Transverse colon (tissue), 4 donors: ENCODE results near the gene NLRC5. TPM values are rescaled to one million over a fixed set of nuclear protein-coding genes. Genes with fewer than 3 reads are reported as not detected.
"Not testable (repeated sequence)": the region's sequence is repeated elsewhere in the genome, so short reads cannot be mapped to it uniquely, and the experiment has no call there.

Experiments
- DNase-seq: peaks from one replicate; pipeline ENCODE4 v3.0.0-alpha.2; 2019
- H3K27ac ChIP-seq, 4 donors: fragments of 200-600 bp; sonication (generic); 2 replicates each; pipeline ENCODE4 v1.5.1; 2016 to 2018; ENCODE audit warnings: inconsistent platforms in 4 of 4
- H3K27me3 ChIP-seq: fragments of 200-600 bp; sonication (generic); 2 replicates; pipeline ENCODE4 v1.5.1; 2017; ENCODE audit warnings: inconsistent platforms
- H3K36me3 ChIP-seq, 4 donors: fragments of 200-600 bp; sonication (generic); 2 replicates each; pipeline ENCODE4 v1.5.1; 2017 to 2019; ENCODE audit warnings: inconsistent platforms in 4 of 4
- H3K4me1 ChIP-seq, 4 donors: fragments of 200-600 bp; sonication (generic); 2 replicates each; pipeline ENCODE4 v1.5.1; 2017 to 2020; ENCODE audit warnings: inconsistent platforms in 4 of 4
- H3K4me3 ChIP-seq, 4 donors: fragments of 200-600 bp; sonication (generic); 1 replicate in 1 of 4; 2 replicates in 3 of 4; pipeline versions ENCODE4 v1.5.1 to v1.6.1; 2017 to 2019; ENCODE audit warnings: inconsistent platforms in 4 of 4
- H3K9me3 ChIP-seq, 2 donors: fragments of 200-600 bp; sonication (generic); 2 replicates each; pipeline ENCODE4 v1.5.1; 2017 to 2019; ENCODE audit warnings: inconsistent platforms in 2 of 2
- EP300 ChIP-seq: sonication (generic); formaldehyde crosslinking; IDR thresholded peaks from one replicate; pipeline ENCODE4 v1.6.1; 2017; ENCODE audit warnings: antibody characterized with exemption, low read depth
- POLR2A ChIP-seq: fragments of 450-650 bp; IDR thresholded peaks from one replicate; pipeline ENCODE4 v1.6.1; 2016; ENCODE audit warnings: antibody characterized with exemption, mild to moderate bottlenecking, moderate library complexity
- POLR2AphosphoS5 ChIP-seq, 3 donors: sonication (generic); formaldehyde crosslinking; IDR thresholded peaks; one replicate each; pipeline ENCODE4 v1.6.1; 2016; ENCODE audit warnings: antibody characterized with exemption in 3 of 3
- whole genome bisulfite sequencing, 2 donors: methylation state at CpG; one replicate each; pipeline ENCODE4 v1.1.5; 2018; ENCODE audit warnings: low coverage in 1 of 2; 5-methylcytosine and 5-hydroxymethylcytosine counted together
- in situ Hi-C, 4 donors: fragments of 200-750 bp; cut with MboI; loops; one replicate each; pipeline versions ENCODE4 v1.15.0 to v1.15.1; 2017; ENCODE audit warnings: low sequenced_read_pairs in 3 of 4, low pct_ligation_motif_present in 1 of 4, low pct_unique_long_range_greater_than_20kb in 1 of 4
- intact Hi-C: fragments of 100-400 bp; cut with DNase I; formaldehyde crosslinking; loops from one replicate; pipeline ENCODE4 v1.15.1; 2023; ENCODE audit warnings: low total_unique reads
- total RNA-seq, 4 donors: library from RNA; depleted of rRNA; stranded (reverse); fragments of >200 nt; gene quantifications; one replicate each; pipeline ENCODE4 v1.1.0, GENCODE V29; 2016
- TF ChIP-seq, protein P1 (sequence below), 5 experiments: fragments of 200-600 bp in 3 of 5; fragments of 450-650 bp in 2 of 5; sonication (generic) in 3 of 5; IDR thresholded peaks; 1 replicate in 2 of 5; 2 replicates in 3 of 5; pipeline ENCODE4 v1.5.1; 2016 to 2017; ENCODE audit warnings: antibody characterized with exemption in 5 of 5, inconsistent platforms in 3 of 5, mild to moderate bottlenecking in 2 of 5, moderate library complexity in 1 of 5

The NLRC5 gene
- total RNA-seq, 4 donors from 2014 or later = 59.4 to 171 (median 73.6) TPM

DNA sequence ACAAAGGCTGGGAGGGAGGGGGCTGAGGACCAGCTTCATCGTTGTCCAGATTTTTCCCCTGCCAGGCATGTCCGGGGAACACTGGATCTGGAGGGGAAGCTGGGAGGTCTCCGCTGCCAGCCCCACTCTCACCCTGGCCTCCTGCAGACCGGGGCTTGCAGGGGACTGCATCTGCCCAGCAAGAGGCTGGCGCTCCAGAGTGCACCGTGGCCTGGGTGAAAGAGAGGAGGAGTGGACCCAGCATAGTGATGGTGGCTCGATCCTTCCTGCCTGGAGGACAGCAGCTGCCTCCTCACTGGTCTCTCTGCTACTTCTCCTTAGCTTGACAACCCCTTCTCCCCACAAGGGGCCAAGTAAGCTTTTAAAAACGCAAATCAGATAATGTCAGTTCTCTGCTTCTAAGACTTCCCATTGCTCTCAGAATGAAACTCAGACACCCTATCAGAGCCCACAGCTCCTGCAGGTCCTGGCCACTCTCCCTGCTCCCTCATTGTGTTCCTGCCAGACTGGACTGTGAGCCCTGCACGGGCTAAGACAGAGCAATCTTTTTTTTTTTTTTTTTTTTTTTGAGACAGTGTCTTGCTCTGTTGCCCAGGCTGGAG lies 118.1 kb downstream of the NLRC5 start:
- 79% methylated on average over 9 of the region's 9 CpGs; no CpG with 5 or more reads in 1 of the 2 donors for WGBS, 2 donors
- intact Hi-C loops = no loop called here
- TF ChIP-seq, protein P1, sequence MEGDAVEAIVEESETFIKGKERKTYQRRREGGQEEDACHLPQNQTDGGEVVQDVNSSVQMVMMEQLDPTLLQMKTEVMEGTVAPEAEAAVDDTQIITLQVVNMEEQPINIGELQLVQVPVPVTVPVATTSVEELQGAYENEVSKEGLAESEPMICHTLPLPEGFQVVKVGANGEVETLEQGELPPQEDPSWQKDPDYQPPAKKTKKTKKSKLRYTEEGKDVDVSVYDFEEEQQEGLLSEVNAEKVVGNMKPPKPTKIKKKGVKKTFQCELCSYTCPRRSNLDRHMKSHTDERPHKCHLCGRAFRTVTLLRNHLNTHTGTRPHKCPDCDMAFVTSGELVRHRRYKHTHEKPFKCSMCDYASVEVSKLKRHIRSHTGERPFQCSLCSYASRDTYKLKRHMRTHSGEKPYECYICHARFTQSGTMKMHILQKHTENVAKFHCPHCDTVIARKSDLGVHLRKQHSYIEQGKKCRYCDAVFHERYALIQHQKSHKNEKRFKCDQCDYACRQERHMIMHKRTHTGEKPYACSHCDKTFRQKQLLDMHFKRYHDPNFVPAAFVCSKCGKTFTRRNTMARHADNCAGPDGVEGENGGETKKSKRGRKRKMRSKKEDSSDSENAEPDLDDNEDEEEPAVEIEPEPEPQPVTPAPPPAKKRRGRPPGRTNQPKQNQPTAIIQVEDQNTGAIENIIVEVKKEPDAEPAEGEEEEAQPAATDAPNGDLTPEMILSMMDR (IDR thresholded peaks at IDR 0.05) = no peak
- TF ChIP-seq EP300 = no peak
- TF ChIP-seq POLR2AphosphoS5 (IDR thresholded peaks at IDR 0.05) = no peak
- no peak for TF ChIP-seq POLR2A
- Histone ChIP-seq H3K9me3 (no peaks in the 10 kb centered on the region), H3K4me1 (peaks cover 0 to 12% (median 4%) of the 10 kb centered on the region in 4 donors), H3K36me3 (no peaks in the 10 kb centered on the region), H3K27me3 (no peaks in the 10 kb centered on the region), H3K27ac (no peak overlapping the region), H3K4me3 (no peak overlapping the region)
- in situ Hi-C loops = no loop called here
- no peak for DNase-seq

DNA sequence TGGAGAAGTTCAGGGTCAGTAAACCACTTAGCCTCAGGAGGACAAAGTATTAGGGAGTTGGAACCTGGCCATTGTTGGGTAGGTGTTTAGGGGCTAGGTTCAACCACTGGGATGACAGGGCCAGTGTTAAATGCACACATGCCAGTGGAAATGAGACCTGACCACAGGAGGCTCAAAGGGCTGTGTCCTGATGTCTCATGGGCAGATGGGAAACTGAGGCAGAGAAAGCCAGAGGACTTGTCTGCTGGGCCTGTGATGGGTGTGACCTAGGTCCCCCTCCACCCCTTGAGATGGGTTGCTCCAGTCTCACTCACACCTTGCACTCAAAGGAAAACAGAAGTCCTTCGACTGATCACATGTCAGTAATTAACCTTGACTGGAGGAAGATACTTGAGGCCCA lies 119.1 kb downstream of the NLRC5 start:
- 44 to 80% methylated on average over 1 of the region's 1 CpG for WGBS, 2 donors
- H3K9me3 ChIP-seq = no peaks in the 10 kb centered on the region

DNA sequence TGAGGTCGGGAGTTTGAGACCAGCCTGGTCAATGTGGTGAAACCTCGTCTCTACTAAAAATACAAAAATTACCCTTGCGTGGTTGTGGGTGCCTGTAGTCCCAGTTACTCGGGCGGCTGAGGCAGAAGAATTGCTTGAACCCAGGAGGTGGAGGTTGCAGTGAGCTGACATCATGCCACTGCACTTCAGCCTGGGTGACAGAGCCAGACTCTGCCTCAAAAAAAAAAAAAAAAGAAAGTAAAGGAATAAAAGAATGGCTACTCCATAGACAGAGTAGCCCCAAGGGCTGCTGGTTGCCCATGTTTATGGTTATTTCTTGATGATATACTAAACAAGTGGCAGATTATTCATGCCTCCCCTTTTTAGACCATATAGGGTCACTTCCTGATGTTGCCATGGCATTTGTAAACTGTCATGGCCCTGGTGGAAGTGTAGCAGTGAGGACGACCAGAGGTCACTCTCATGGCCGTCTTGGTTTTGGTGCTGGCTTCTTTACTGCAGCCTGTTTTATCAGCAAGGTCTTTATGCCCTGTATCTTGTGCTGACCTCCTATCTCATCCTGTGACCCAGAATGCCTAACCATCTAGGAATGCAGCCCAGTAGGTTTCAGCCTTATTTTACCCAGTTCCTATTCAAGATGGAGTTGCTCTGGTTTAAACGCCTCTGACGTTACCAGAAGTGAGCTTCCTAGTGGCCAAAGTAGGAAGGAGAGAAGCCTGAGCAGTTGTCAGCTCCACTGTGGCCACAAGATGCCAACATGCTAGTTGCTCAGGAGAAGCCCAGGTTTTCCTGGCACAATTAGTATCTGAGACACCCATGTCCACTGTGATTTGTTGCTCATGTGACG lies 120.1 kb downstream of the NLRC5 start:
- WGBS, 2 donors = 84 to 92% methylated on average over 5 to 10 of the region's 10 CpGs
- H3K4me3 ChIP-seq, intact Hi-C loops, H3K27me3 ChIP-seq, H3K9me3 ChIP-seq, DNase-seq, H3K27ac ChIP-seq, H3K36me3 ChIP-seq, in situ Hi-C loops: not testable (repeated sequence)
- peaks cover 0 to 12% (median 4%) of the 10 kb centered on the region in 4 donors for H3K4me1 ChIP-seq

More for the DNA sequence above, 119.1 kb downstream of the NLRC5 start:
- no peak overlapping the region for H3K27ac ChIP-seq
- TF ChIP-seq EP300 = no peak
- TF ChIP-seq POLR2AphosphoS5 (IDR thresholded peaks at IDR 0.05) = no peak
- TF ChIP-seq, protein P1 (IDR thresholded peaks at IDR 0.05) = no peak
- in situ Hi-C loops = no loop called here
- H3K27me3 ChIP-seq = no peaks in the 10 kb centered on the region
- peaks cover 0 to 2% (median 0%) of the 10 kb centered on the region in 4 donors for H3K36me3 ChIP-seq
- intact Hi-C loops = no loop called here
- H3K4me3 ChIP-seq = no peak overlapping the region
- no peak for DNase-seq
- H3K4me1 ChIP-seq = peaks cover 0 to 12% (median 4%) of the 10 kb centered on the region in 4 donors

DNA sequence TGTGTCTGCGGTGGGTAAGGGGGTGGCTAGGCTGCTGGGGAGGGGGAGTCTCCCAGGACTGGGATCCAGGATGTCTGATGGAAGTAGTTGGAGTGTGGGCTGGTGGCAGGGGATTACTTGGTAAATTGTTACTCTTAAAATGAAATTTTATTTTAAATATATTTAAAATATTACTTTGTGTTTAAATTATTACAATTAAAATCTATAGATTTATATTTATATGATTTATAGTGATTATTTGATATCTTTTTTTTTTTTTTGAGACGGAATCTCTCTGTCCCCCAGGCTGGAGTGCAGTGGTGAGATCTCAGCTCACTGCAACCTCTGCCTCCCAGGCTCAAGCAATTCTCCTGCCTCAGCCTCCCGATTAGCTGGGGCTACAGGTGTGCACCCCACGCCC lies 121.6 kb downstream of the NLRC5 start:
- H3K27ac ChIP-seq = no peak overlapping the region
- H3K4me3 ChIP-seq = no peak overlapping the region
- in situ Hi-C loops (no loop called here), intact Hi-C loops (no loop called here)
- H3K4me1 ChIP-seq = peaks cover 0 to 22% (median 9%) of the 10 kb centered on the region in 4 donors
- TF ChIP-seq POLR2A = no peak
- TF ChIP-seq, protein P1 (IDR thresholded peaks at IDR 0.05) = no peak
- TF ChIP-seq POLR2AphosphoS5 (IDR thresholded peaks at IDR 0.05) = no peak
- WGBS, 2 donors = 79 to 100% methylated on average over 1 to 4 of the region's 4 CpGs
- H3K27me3 ChIP-seq = no peaks in the 10 kb centered on the region
- H3K36me3 ChIP-seq = peaks cover 0 to 7% (median 0%) of the 10 kb centered on the region in 4 donors
- H3K9me3 ChIP-seq = no peaks in the 10 kb centered on the region
- no peak for DNase-seq
